Measurements from ENCODE around the gene CD164.

Gene CD164

GRCh38 chr6:109381747-109382575, at the start of gene CD164:
CD164 (minus strand) TSS chr6:109382467; CDS start chr6:109382378, 89 bp downstream.
- DNase-seq = peak; percentile 96

- DNase-seq = no peak
Observed at GRCh38 chr6:109429496-109429895, 47.2 kb upstream of the CD164 start.

- DNase-seq = no peak
Observed at GRCh38 chr6:109428889-109429477, 46.7 kb upstream of the CD164 start.

GRCh38 chr6:109424946-109425345, 42.7 kb upstream of the CD164 start:
- no peak for DNase-seq

GRCh38 chr6:109421184-109421583, 38.9 kb upstream of the CD164 start:
- no peak for DNase-seq

- no peak for DNase-seq
Observed at GRCh38 chr6:109420751-109421150, 38.5 kb upstream of the CD164 start.

- no peak for DNase-seq
Observed at GRCh38 chr6:109417646-109418045, 35.4 kb upstream of the CD164 start.

- DNase-seq = no peak
Observed at GRCh38 chr6:109411034-109411433, 28.8 kb upstream of the CD164 start.

- DNase-seq = no peak
Observed at GRCh38 chr6:109406196-109406595, 23.9 kb upstream of the CD164 start.

- no peak for DNase-seq
Observed at GRCh38 chr6:109397020-109397419, 14.8 kb upstream of the CD164 start.

- no peak for DNase-seq
Observed at GRCh38 chr6:109396046-109396718, 13.9 kb upstream of the CD164 start.

GRCh38 chr6:109393886-109394281, 11.6 kb upstream of the CD164 start:
- DNase-seq = no peak

- no peak for DNase-seq
Observed at GRCh38 chr6:109393157-109393885, 11.1 kb upstream of the CD164 start.

GRCh38 chr6:109389650-109390274, 7.5 kb upstream of the CD164 start:
- no peak for DNase-seq

GRCh38 chr6:109388265-109388664, 6.0 kb upstream of the CD164 start:
- no peak for DNase-seq

GRCh38 chr6:109383438-109383940, 1.2 kb upstream of the CD164 start:
- DNase-seq = peak; percentile 12

GRCh38 chr6:109382576-109383437, 540 bp upstream of the CD164 start:
- peak; percentile 94 for DNase-seq

GRCh38 chr6:109381061-109381746, 1.1 kb downstream of the CD164 start:
- peak; percentile 32 for DNase-seq

GRCh38 chr6:109379711-109380110, 2.6 kb downstream of the CD164 start:
- DNase-seq = no peak

GRCh38 chr6:109377717-109378116, 4.5 kb downstream of the CD164 start:
- no peak for DNase-seq

All from NCI-H146 (cell line).